Fibroblast of upper back skin (primary cell): Measurements from ENCODE around the gene CCDC68.

Experiments
- DNase-seq: peaks from one replicate; pipeline ENCODE4 v3.0.0-alpha.2; 2013

CCDC68 gene

GRCh38 chr18:54914816-54915215, 44.4 kb downstream of the CCDC68 start:
- no peak for DNase-seq

GRCh38 chr18:54911551-54911950, 47.7 kb downstream of the CCDC68 start:
- no peak for DNase-seq

- DNase-seq: no peak
Observed at GRCh38 chr18:54910161-54910919, 48.9 kb downstream of the CCDC68 start.

- DNase-seq: no peak
Observed at GRCh38 chr18:54909538-54909937, 49.7 kb downstream of the CCDC68 start.

GRCh38 chr18:54906331-54907185, 52.7 kb downstream of the CCDC68 start:
- DNase-seq: peak; percentile 60

- DNase-seq: no peak
Observed at GRCh38 chr18:54905629-54906028, 53.6 kb downstream of the CCDC68 start.

GRCh38 chr18:54904581-54904980, 54.7 kb downstream of the CCDC68 start:
- DNase-seq: no peak

- DNase-seq: no peak
Observed at GRCh38 chr18:54900290-54900689, 59.0 kb downstream of the CCDC68 start.

GRCh38 chr18:54899500-54899899, 59.8 kb downstream of the CCDC68 start:
- DNase-seq: no peak

GRCh38 chr18:54888933-54889332, 70.3 kb downstream of the CCDC68 start:
- DNase-seq: peak; percentile 62

- no peak for DNase-seq
Observed at GRCh38 chr18:54888378-54888777, 70.9 kb downstream of the CCDC68 start.

- peak; percentile 31 for DNase-seq
Observed at GRCh38 chr18:54883816-54884604, 75.3 kb downstream of the CCDC68 start.

- DNase-seq: no peak
Observed at GRCh38 chr18:54882318-54882717, 76.9 kb downstream of the CCDC68 start.

- no peak for DNase-seq
Observed at GRCh38 chr18:54881229-54881768, 78.0 kb downstream of the CCDC68 start.

- DNase-seq: peak; percentile 56
Observed at GRCh38 chr18:54880395-54881105, 78.7 kb downstream of the CCDC68 start.

GRCh38 chr18:54879691-54880090, 79.6 kb downstream of the CCDC68 start:
- no peak for DNase-seq

GRCh38 chr18:54878659-54879358, 80.5 kb downstream of the CCDC68 start:
- no peak for DNase-seq

GRCh38 chr18:54878159-54878622, 81.1 kb downstream of the CCDC68 start:
- peak; percentile 10 for DNase-seq

GRCh38 chr18:54877076-54877475, 82.2 kb downstream of the CCDC68 start:
- DNase-seq: peak; percentile 27

- DNase-seq: no peak
Observed at GRCh38 chr18:54875063-54875462, 84.2 kb downstream of the CCDC68 start.

GRCh38 chr18:54873884-54874255, 85.4 kb downstream of the CCDC68 start:
- no peak for DNase-seq

GRCh38 chr18:54872681-54873080, 86.6 kb downstream of the CCDC68 start:
- DNase-seq: no peak
